ENCODE results near the gene OTOP3.

The OTOP3 gene

GRCh38 chr17:74952431-74953133 is 16.9 kb downstream of the OTOP3 start:
- no peak for DNase-seq (ENCODE audit: low read depth)
- no peak overlapping the region for H3K4me3 ChIP-seq (ENCODE audit: low read length)
- no peak for TF ChIP-seq CTCF (conservative IDR thresholded peaks at IDR 0.05; ENCODE audit: low read length)

GRCh38 chr17:74953134-74953687 is 17.5 kb downstream of the OTOP3 start:
- DNase-seq (ENCODE audit: low read depth): no peak
- no peak overlapping the region for H3K4me3 ChIP-seq (ENCODE audit: low read length)
- TF ChIP-seq CTCF (conservative IDR thresholded peaks at IDR 0.05; ENCODE audit: low read length): no peak

- no peak for TF ChIP-seq CTCF (conservative IDR thresholded peaks at IDR 0.05; ENCODE audit: low read length)
- no peak for DNase-seq (ENCODE audit: low read depth)
Observed at GRCh38 chr17:74954115-74954514, 18.4 kb downstream of the OTOP3 start.

GRCh38 chr17:74954665-74955421 is 19.1 kb downstream of the OTOP3 start:
- DNase-seq (ENCODE audit: low read depth): no peak
- H3K4me3 ChIP-seq (ENCODE audit: low read length): no peak overlapping the region
- no peak for TF ChIP-seq CTCF (conservative IDR thresholded peaks at IDR 0.05; ENCODE audit: low read length)

More at GRCh38 chr17:74954115-74954514, 18.4 kb downstream of the OTOP3 start:
- no peak overlapping the region for H3K4me3 ChIP-seq (ENCODE audit: low read length)

GRCh38 chr17:74956093-74956492 is 20.4 kb downstream of the OTOP3 start:
- H3K4me3 ChIP-seq (ENCODE audit: low read length): no peak overlapping the region
- TF ChIP-seq CTCF (conservative IDR thresholded peaks at IDR 0.05; ENCODE audit: low read length): no peak
- DNase-seq (ENCODE audit: low read depth): no peak

- TF ChIP-seq CTCF (conservative IDR thresholded peaks at IDR 0.05; ENCODE audit: low read length): peak; percentile 80
- H3K4me3 ChIP-seq (ENCODE audit: low read length): no peak overlapping the region
- peak; percentile 31 for DNase-seq (ENCODE audit: low read depth)
Observed at GRCh38 chr17:74957935-74958740, 22.4 kb downstream of the OTOP3 start.
